Measurements from ENCODE around the gene DYNLT1. TPM values are rescaled to one million over a fixed set of nuclear protein-coding genes. Genes with fewer than 3 reads are reported as not detected.

Gene DYNLT1
- total and polyA plus RNA-seq, 9 of the 15 experiments (the other 6 are each of a cell fraction or from before 2014, with no cell fraction given): 42.2 to 583 (median 127) TPM

DNA sequence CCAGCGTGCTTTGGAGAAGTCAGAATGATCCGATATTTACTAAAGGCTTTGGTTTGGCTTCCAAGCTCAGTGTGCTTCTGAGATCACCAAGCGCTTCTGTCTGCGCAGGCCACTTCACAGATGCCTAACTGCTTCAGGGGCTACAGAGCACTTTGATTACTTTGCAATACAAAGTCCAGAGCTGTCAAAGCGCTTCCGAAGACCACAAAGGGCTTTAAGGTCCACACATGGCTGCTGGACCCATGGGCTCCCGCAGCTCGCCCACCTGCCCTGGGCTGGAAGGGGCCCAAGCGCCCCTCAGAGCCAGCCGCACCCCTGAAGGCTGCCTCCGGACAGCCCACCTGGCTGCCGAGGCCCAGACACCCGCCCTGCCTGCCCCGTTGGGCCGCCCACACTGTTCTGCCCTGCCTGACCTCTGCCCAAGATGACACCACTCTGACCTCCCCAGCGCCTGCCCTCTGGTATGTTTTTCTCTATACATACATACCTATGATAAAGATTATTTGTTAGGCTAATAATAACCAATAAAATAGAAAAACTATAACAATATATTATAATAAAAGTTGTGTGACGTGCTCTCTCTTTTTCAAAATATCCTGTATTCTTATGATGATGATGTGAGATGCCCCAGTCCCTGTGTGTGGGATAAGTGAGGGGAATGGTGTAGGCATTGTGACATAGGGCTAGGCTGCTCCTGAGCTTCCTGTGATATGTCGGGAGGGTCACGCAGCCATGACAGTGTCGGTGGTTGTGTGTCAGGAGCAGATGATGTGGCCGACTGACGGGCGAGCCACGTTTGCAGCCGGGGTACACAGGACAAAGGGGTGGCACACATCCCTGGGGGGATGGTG is 22.6 kb downstream of the DYNLT1 start:
- Histone ChIP-seq H2AFZ (ENCODE audit: low read depth, low read length) (no peak overlapping the region), H3K4me2 (ENCODE audit: insufficient read depth, low read length) (no peak overlapping the region), H3K9me3 (replicated peaks; ENCODE audit: control insufficient read depth, insufficient read depth, low read depth, low read length) (no peaks in the 10 kb centered on the region), H3K27ac (ENCODE audit: extremely low read depth, low read depth, low read length) (no peak overlapping the region), H3K36me3 (ENCODE audit: control insufficient read depth, insufficient read depth, low read length) (peaks cover 70% of the 10 kb centered on the region), H3K9me1 (ENCODE audit: control insufficient read depth, insufficient read depth, low read length) (no peaks in the 10 kb centered on the region), H3K4me1 (replicated peaks in 1 of 2; ENCODE audit: control insufficient read depth in 2 of 2, insufficient read depth in 2 of 2, low read length in 2 of 2) (no peaks in the 10 kb centered on the region), H3K79me2 (ENCODE audit: control insufficient read depth, insufficient read depth, low read length) (no peaks in the 10 kb centered on the region), H4K20me1 (replicated peaks; ENCODE audit: control insufficient read depth, insufficient read depth, low read length) (no peaks in the 10 kb centered on the region), H3K4me3 (no peak overlapping the region), H3K27me3 (ENCODE audit: control insufficient read depth in 2 of 2, insufficient read depth in 2 of 2, low read length in 2 of 2) (no peaks in the 10 kb centered on the region), H3K9ac (ENCODE audit: insufficient read depth in 1 of 2, low read depth in 2 of 2, low read length in 2 of 2) (no peak overlapping the region)
- no peak for DNase-seq (ENCODE audit: extremely low read depth in 1 of 4, low spot score in 3 of 4)
- in situ Hi-C loops (cut with MboI) (no loop called here), intact Hi-C loops (cut with micrococcal nuclease) (no loop called here)
- 93% methylated on average over 25 of the region's 25 CpGs for WGBS (ENCODE audit: insufficient coverage, low coverage, missing lambda C conversion rate)
- TF ChIP-seq SRSF9 (IDR thresholded peaks at IDR 0.05; ENCODE audit: borderline replicate concordance, low read depth, low read length): no peak
- no peak for TF ChIP-seq ZNF175 (CRISPR knock-in tag; IDR thresholded peaks at IDR 0.05; ENCODE audit: low read depth)
- TF ChIP-seq ZBTB8A (IDR thresholded peaks at IDR 0.05; ENCODE audit: partially characterized antibody): no peak
- ATAC-seq: no peak
- ChIA-PET CTCF (ENCODE audit: low intra/inter-chr PET ratio) (no interaction called here), POLR2A (interaction anchor here (0.6 to 2.4 kb wide), 3 partner anchors 11 to 69 kb away, joined by 3 to 10 read pairs (median 3); no protein-coding TSS in a partner anchor)
- BruUV-seq (replicated peaks): no TSS peak
- FAIRE-seq: no peak
